ENCODE data around the gene RAB3IL1. TPM values are rescaled to one million over a fixed set of nuclear protein-coding genes. Genes with fewer than 3 reads are reported as not detected.

The RAB3IL1 gene
- total and polyA plus RNA-seq, 2 donors: 13.0 to 30.6 TPM

- no peak overlapping the region for H3K27ac ChIP-seq (ENCODE audit: low read depth)
- H3K36me3 ChIP-seq (ENCODE audit: insufficient read depth): no peaks in the 10 kb centered on the region
- DNase-seq (ENCODE audit: extremely low spot score): no peak
- 92% methylated on average over 9 of the region's 9 CpGs for WGBS
- H3K4me3 ChIP-seq (ENCODE audit: low read depth, low read length): no peak overlapping the region
- H3K4me1 ChIP-seq (ENCODE audit: insufficient read depth): no peaks in the 10 kb centered on the region
These were observed 68.7 kb downstream of the RAB3IL1 start for GRCh38 chr11:61848631-61849030.

GRCh38 chr11:61847914-61848581, 69.3 kb downstream of the RAB3IL1 start:
- Histone ChIP-seq H3K4me3 (ENCODE audit: low read depth, low read length) (no peak overlapping the region), H3K36me3 (ENCODE audit: insufficient read depth) (no peaks in the 10 kb centered on the region), H3K4me1 (ENCODE audit: insufficient read depth) (no peaks in the 10 kb centered on the region), H3K27ac (ENCODE audit: low read depth) (no peak overlapping the region)
- no peak for DNase-seq (ENCODE audit: extremely low spot score)
- 93% methylated on average over 18 of the region's 18 CpGs for WGBS

Small RNAs within 50 kb of the gene (small RNA-seq; reads per million reads assigned to genes)
- gene MIR6746: not detected
- gene RNU6-1243P: not detected

Other genes with a start within 250 kb of the RAB3IL1 start
- 1.8 TPM for gene DAGLA, start 237.2 kb downstream of the RAB3IL1 start, total RNA-seq
- gene DAGLA, start 237.2 kb downstream of the RAB3IL1 start, polyA plus RNA-seq: 2.5 TPM
- gene MYRF, start 164.9 kb downstream of the RAB3IL1 start, total RNA-seq: 4.7 TPM
- gene MYRF, start 164.9 kb downstream of the RAB3IL1 start, polyA plus RNA-seq: 0.79 TPM
- 86.6 TPM for gene TMEM258, start 125.0 kb downstream of the RAB3IL1 start, total RNA-seq
- 153 TPM for gene TMEM258, start 125.0 kb downstream of the RAB3IL1 start, polyA plus RNA-seq
- gene FEN1, start 124.7 kb downstream of the RAB3IL1 start, total RNA-seq: 13.1 TPM
- gene FEN1, start 124.7 kb downstream of the RAB3IL1 start, polyA plus RNA-seq: 9.6 TPM
- 68.7 TPM for gene FADS1, start 100.6 kb downstream of the RAB3IL1 start, total RNA-seq
- 18.0 TPM for gene FADS1, start 100.6 kb downstream of the RAB3IL1 start, polyA plus RNA-seq
- gene FADS2, start 89.3 kb downstream of the RAB3IL1 start, total RNA-seq: 75.1 TPM
- gene FADS2, start 89.3 kb downstream of the RAB3IL1 start, polyA plus RNA-seq: 33.3 TPM
- 17.8 TPM for gene FADS3, start 26.0 kb downstream of the RAB3IL1 start, total RNA-seq
- gene FADS3, start 26.0 kb downstream of the RAB3IL1 start, polyA plus RNA-seq: 43.5 TPM
- gene BEST1, start 32.8 kb upstream of the RAB3IL1 start, total RNA-seq: 2.0 TPM
- gene BEST1, start 32.8 kb upstream of the RAB3IL1 start, polyA plus RNA-seq: 6.7 TPM
- gene FTH1, start 50.1 kb upstream of the RAB3IL1 start, total RNA-seq: 523 TPM
- 5,662 TPM for gene FTH1, start 50.1 kb upstream of the RAB3IL1 start, polyA plus RNA-seq
- gene INCENP, start 206.4 kb upstream of the RAB3IL1 start, total RNA-seq: 11.1 TPM
- 9.8 TPM for gene INCENP, start 206.4 kb upstream of the RAB3IL1 start, polyA plus RNA-seq

Data from urinary bladder (tissue), 4 donors.